Measurements from ENCODE around the gene ERC2. TPM values are rescaled to one million over a fixed set of nuclear protein-coding genes. Genes with fewer than 3 reads are reported as not detected.

Gene ERC2
- total RNA-seq, 1 donor from 2014 or later = 0.76 TPM

GRCh38 chr3:55682461-55682860, 785.8 kb downstream of the ERC2 start:
- DNase-seq (ENCODE audit: missing footprints) (no peak), ATAC-seq (no peak)
- intact Hi-C loops (cut with DNase I) = no loop called here

DNA sequence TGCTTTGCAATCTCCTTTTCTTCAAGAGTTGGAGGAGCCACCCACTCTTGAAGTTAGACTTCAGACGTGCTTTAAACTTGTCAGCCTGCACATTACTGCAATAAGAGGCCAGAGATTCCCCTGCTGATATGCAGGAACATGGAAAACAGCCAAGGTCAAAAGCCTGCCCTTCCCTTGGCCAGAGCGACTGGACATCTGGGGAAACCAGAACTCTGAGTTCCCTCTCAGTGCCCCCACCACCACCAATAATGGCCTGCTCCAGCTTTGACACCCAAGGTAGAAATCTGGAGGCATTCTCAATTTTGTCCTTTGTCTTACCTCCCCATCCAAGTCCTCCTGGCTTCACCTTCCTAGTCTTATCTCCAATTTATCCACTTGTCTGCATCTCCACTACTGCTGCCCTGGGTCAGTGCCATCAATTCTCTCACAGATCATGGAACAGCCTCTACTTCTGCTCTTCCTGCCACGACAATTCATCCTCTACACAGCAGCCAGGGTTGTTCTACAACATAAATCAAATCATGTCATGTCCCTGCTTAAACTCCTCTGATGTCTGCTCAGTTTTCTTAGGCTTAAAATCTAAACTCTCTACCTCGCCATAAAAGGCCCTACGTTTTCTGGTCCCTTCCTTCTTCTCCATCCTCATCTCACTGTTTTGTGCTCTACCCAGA, 789.6 kb downstream of the ERC2 start:
- no peak for DNase-seq (ENCODE audit: missing footprints)
- no peak for ATAC-seq
- intact Hi-C loops (cut with DNase I) = no loop called here

DNA sequence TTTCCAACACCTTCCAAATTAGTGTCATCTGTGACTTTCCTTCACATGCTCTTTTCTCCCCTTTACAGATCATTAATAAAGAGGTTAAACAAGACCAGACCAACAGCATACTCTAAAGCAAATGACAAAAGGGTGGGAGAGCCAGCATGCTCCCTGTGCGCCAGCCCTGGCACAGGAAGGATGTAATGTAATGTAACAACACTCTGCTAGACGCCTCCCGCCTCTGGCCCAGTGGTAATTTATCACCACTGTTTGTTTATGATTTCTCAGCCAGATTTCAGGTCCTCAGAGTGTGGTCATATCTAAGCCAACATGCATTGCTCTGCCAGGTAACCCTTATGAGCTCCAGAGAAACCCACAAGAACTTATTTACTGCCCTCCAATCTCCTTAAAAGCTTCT, 791.6 kb downstream of the ERC2 start:
- no peak for ATAC-seq
- no peak for DNase-seq (ENCODE audit: missing footprints)
- intact Hi-C loops (cut with DNase I) = no loop called here

DNA sequence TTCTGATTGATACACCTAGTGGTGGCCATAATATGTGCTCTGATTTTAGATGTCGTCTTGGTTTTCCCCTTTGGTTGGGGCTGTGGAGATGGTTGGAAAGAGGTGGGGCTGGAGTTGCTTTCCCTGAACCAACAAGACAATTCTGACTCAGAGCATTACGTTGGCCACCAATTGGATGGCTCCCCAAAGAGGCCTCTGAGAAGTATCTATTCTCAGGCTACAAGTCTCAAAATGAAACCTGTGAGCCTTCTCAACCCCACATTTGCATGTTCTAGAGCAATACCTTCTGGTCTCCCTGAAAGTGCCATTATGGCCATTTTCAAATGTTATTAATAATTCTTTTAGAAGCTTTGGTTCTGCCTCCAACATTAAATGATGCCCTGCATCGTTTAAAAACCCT, 792.8 kb downstream of the ERC2 start:
- no peak for DNase-seq (ENCODE audit: missing footprints)
- no peak for ATAC-seq
- intact Hi-C loops (cut with DNase I) = no loop called here

DNA sequence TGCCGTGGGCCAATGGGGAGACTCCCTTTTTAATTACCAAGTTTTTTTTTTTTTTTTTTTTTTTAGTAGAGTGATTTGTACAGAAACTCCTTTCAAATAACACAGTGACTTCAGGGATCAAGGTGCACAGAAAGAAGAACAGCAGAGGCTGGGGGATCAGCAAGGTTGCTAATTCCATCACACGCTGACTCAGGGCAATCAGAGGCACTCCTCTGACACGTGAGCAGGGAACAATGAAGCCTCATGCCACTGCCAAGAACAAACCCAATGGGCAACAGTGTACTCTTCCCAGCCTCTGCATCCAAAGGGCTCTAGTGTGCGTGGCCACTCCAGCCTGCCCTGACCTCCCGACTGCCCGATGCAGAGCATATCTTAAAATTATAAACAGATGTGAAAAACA, 794.5 kb downstream of the ERC2 start:
- ATAC-seq = no peak
- intact Hi-C loops (cut with DNase I) = no loop called here
- DNase-seq (ENCODE audit: missing footprints) = no peak

DNA sequence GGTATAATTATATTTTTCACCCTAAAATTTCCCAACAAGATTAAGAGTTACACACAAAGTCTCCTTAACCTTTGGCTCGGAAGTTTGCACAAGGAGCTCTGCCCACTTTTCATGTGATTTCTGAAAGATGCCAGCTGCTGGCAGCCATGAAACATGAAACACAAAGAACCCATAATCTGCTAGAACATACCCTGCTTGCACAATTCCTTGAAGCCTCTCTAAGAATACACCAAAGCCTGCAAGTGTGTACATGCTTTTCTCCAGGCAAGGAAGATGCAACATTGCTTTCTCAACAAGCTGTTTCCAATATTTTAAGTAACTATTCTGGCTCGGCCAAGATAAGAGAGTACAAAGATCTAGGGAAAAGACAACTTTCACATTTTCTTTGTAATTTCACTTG, 799.1 kb downstream of the ERC2 start:
- DNase-seq (ENCODE audit: missing footprints) = no peak
- intact Hi-C loops (cut with DNase I) = no loop called here
- no peak for ATAC-seq

GRCh38 chr3:55668359-55668758, 799.9 kb downstream of the ERC2 start:
- intact Hi-C loops (cut with DNase I) = no loop called here

GRCh38 chr3:55664387-55664786, 803.9 kb downstream of the ERC2 start:
- ATAC-seq (no peak), DNase-seq (ENCODE audit: missing footprints) (no peak)
- intact Hi-C loops (cut with DNase I) = no loop called here

More at GRCh38 chr3:55668359-55668758, 799.9 kb downstream of the ERC2 start:
- ATAC-seq (no peak), DNase-seq (ENCODE audit: missing footprints) (no peak)

DNA sequence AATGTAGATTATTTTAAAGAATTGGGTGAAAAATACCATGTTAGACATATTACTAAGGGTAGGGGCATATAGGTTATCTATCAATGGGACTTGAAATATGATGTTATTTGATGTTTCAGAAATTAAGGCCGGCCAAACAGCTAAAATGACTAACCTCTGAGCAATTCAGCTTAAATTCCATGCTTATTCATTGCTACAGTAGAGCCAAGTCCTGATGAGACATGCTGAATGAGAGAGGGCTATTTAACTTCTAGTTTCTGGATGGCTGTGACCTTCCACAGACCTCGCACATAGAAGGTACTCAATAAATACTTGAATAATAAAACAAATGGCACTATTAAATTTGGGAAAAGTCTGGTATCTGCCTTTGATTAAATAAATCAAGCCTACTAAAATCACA, 805.6 kb downstream of the ERC2 start:
- intact Hi-C loops (cut with DNase I) = no loop called here
- no peak for ATAC-seq
- no peak for DNase-seq (ENCODE audit: missing footprints)

DNA sequence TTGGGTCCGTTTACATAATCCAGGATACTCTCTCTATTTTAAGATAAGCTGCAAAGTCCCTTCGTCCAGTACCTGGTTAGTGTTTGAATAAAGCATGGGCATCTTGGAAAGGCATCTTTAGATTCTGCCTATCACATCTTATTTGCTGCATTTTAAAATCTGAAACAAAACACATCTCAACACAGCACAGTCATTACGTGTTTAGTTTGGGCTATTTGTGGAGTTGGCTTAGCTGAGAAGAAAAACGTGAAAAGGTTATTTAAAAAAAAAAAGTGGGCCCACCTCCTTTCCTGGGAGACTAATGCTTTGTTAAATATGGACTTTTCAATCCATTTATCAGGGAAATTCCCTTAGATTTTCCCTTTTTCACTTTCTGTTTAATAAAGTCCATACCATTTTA, 806.7 kb downstream of the ERC2 start:
- ATAC-seq (no peak), DNase-seq (ENCODE audit: missing footprints) (no peak)
- intact Hi-C loops (cut with DNase I) = no loop called here

DNA sequence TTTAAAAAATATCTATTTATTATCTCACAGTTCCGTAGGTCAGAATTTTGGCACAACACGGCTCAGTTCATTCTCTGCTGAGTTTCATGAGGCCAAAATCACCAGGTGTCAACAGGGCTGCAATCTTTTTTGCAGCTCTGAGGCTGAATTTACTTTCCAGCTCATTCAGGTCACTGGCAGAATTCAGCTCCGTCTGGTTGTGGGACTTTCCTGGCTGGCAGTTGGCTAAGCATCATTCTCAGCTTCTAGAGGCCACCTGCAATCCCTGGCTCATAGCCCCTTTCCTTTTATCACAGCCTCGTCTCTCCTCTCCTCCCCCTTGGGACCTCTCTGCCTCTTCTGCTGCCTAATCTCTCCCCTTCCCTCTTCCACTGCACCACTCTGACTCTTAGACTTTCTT, 807.1 kb downstream of the ERC2 start:
- no peak for DNase-seq (ENCODE audit: missing footprints)
- intact Hi-C loops (cut with DNase I) = no loop called here
- ATAC-seq = no peak

DNA sequence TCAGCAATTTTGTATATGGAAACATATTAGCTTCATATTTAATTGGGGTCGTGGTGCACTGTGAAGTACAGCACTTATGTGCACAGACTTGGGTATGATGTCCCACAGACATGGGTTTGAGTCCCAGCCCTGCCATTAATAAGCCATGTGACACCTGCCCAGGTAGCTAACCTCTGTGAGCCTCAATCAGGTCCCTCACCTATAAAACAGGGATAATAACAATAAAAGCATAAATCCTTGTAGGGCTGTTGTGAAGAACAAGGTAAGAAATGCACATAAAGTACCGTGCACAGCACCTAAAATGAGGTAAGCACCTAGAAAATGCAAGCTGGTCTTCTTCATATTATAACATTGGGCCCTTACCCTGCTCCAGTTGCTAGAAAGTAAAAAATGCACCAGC, 807.6 kb downstream of the ERC2 start:
- DNase-seq (ENCODE audit: missing footprints) (no peak), ATAC-seq (no peak)
- intact Hi-C loops (cut with DNase I) = no loop called here

DNA sequence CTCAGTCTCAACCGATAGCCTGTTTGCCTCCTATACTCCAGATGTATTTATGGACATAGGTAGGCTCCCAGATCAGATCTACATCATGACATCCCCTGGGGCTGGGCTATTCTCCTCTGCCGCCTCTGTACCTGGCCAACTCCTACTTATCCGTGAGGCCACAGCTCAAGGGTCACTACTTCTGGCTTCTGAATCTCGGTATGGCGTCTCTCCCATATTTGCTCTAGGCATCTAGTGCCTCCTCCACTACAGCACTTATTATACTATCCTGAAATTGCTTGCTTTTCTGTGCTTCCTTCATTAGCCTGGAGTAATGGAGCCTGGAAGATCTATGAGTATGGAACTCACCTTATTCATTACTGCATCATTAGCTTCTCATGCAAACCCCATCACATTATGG, 808.6 kb downstream of the ERC2 start:
- DNase-seq (ENCODE audit: missing footprints) = no peak
- no peak for ATAC-seq
- intact Hi-C loops (cut with DNase I) = loop anchor here (10.0 kb wide), 1 partner anchor 85 kb away; no protein-coding TSS in a partner anchor

- no peak for ATAC-seq
- intact Hi-C loops (cut with DNase I) = loop anchor here (10.0 kb wide), 1 partner anchor 84 kb away; no protein-coding TSS in a partner anchor
- DNase-seq (ENCODE audit: missing footprints) = no peak
These were observed 809.3 kb downstream of the ERC2 start for GRCh38 chr3:55658690-55659562.

DNA sequence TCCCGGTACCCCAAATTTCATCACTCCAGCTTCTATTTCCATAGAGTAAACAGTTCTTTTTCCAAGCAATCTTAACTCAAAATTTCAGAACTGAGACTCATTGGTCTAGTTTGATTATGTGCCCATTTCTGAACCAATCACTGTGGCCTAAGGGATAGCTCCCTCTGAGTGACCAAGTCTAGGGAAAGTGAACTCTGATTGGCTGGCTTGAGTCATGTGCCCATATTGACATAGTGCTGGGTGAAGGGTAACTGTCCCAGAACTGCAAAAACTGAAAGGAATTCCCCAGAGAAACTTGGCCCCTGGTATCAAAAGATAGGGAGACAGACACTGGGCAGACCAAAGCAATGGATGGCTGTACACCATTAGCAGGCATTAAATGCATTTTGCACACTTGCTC, 810.0 kb downstream of the ERC2 start:
- DNase-seq (ENCODE audit: missing footprints) = no peak

GRCh38 chr3:55655544-55655943, 812.7 kb downstream of the ERC2 start:
- intact Hi-C loops (cut with DNase I) = loop anchor here (10.0 kb wide), 1 partner anchor 81 kb away; no protein-coding TSS in a partner anchor
- no peak for DNase-seq (ENCODE audit: missing footprints)
- no peak for ATAC-seq

More for the DNA sequence above, 810.0 kb downstream of the ERC2 start:
- no peak for ATAC-seq
- intact Hi-C loops (cut with DNase I) = loop anchor here (10.0 kb wide), 1 partner anchor 83 kb away; no protein-coding TSS in a partner anchor

DNA sequence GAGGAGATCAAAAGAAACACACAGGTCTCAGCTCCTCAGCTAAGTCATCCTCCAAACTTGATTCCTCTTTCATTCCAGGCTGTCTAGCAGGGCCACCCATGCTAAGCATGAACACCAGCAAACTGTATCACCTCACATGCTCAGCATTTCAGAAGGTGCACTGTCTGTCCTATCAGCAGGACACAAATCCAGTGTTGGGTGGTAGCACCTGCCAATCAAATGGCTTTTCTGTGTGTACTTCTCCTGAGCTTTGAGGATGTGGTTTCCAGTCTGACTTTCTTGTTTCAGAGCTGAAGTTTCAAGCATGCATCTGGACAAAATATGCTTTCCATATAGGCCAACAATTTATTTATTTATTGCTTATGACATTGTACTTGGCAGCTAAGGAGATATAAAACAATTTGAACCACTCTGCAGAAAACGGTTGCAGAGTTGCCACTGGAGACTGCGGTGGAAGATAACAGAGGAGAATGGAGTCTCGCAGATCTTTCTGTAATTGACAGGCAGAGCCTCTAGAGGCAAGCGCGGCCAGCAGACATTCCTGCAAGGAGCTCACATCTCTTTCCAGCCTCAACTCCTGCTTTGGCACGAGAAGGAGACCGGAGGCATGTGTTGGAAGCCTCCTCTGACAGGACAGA, 814.0 kb downstream of the ERC2 start:
- ATAC-seq (no peak), DNase-seq (ENCODE audit: missing footprints) (no peak)
- intact Hi-C loops (cut with DNase I) = loop anchor here (10.0 kb wide), 1 partner anchor 79 kb away; no protein-coding TSS in a partner anchor

DNA sequence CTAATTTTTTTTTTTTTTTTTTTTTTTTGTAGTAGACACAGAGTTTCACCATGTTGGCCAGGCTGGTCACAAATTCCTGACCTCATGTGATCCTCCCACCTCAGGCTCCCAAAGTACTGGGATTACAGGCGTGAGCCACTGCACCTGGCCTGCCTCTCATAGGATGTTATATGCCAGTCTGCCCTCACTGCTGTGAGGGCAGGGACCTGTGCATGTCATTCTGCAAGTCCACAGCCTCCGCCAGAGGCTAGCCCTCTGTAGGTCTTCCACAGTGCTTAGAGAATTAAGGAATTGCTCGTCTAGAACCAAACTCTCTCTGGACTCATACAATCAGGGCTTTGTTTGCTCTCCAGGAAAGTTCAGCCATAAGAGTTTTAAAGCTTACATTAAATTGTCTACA, 817.3 kb downstream of the ERC2 start:
- DNase-seq (ENCODE audit: missing footprints) (no peak), ATAC-seq (no peak)
- intact Hi-C loops (cut with DNase I) = loop anchor here (10.0 kb wide), 1 partner anchor 76 kb away; no protein-coding TSS in a partner anchor

GRCh38 chr3:55650011-55650410, 818.3 kb downstream of the ERC2 start:
- intact Hi-C loops (cut with DNase I) = loop anchor here (10.0 kb wide), 1 partner anchor 75 kb away; no protein-coding TSS in a partner anchor
- ATAC-seq (no peak), DNase-seq (ENCODE audit: missing footprints) (peak; percentile 58)

All from Right ventricle myocardium inferior (tissue), 1 donor.